ENCODE data around the gene CLASP1. TPM values are rescaled to one million over a fixed set of nuclear protein-coding genes. Genes with fewer than 3 reads are reported as not detected.

Gene CLASP1
- total RNA-seq, 1 donor from 2014 or later = 54.1 TPM

DNA sequence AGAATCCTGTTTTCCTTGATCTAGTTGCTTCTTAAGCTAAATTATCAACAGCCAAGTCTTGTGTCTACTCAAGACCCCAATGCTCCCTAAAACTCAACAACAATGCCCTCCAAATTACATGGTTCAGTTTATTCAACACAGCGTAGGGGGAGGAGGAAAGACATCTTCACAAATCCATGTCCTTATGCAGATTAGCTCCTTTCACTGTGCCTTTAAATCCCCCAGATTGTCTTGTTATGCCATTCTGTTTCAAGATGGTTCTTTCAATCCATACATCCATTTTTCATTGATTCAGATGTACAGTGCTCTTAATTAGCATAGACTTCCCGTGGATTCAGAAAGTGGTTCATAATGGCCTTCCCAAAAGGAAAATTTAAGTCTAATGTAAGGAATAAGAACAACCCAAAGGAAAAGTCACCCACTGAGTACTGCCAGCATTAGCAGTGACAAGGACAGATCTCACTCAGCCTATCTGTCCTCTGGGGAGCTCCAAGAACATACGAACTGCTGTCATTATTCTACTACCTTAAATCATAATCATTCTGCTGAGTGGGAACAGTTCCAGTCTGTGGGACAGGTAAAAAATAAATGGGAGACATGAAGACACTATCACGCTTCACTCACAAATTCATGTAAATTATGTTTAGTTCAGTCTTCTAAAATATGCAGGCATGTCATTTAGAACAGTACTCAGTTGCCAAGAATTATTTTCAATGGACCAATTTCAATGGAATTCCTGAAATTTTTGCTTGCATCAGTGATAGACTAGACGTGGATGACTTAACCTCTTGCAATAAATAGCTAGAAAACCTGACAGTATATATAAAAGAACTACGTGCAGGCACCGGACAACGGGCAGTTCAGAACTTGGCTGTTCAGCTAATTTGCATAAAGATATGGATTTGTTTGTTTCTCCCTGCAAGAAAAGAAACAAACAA is 177.5 kb downstream of the CLASP1 start:
- peaks cover 1% of the 10 kb centered on the region for H3K36me3 ChIP-seq (ENCODE audit: control insufficient read depth, insufficient read depth, low read length)
- H3K27me3 ChIP-seq (ENCODE audit: control insufficient read depth, insufficient read depth, low read length) = no peaks in the 10 kb centered on the region
- no peak for DNase-seq (ENCODE audit: low read depth)
- TF ChIP-seq, protein P1, sequence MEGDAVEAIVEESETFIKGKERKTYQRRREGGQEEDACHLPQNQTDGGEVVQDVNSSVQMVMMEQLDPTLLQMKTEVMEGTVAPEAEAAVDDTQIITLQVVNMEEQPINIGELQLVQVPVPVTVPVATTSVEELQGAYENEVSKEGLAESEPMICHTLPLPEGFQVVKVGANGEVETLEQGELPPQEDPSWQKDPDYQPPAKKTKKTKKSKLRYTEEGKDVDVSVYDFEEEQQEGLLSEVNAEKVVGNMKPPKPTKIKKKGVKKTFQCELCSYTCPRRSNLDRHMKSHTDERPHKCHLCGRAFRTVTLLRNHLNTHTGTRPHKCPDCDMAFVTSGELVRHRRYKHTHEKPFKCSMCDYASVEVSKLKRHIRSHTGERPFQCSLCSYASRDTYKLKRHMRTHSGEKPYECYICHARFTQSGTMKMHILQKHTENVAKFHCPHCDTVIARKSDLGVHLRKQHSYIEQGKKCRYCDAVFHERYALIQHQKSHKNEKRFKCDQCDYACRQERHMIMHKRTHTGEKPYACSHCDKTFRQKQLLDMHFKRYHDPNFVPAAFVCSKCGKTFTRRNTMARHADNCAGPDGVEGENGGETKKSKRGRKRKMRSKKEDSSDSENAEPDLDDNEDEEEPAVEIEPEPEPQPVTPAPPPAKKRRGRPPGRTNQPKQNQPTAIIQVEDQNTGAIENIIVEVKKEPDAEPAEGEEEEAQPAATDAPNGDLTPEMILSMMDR (IDR thresholded peaks at IDR 0.05; ENCODE audit: insufficient read depth, low read length, poor library complexity, severe bottlenecking) = no peak
- H3K4me3 ChIP-seq (ENCODE audit: low read depth, low read length) = no peak overlapping the region

DNA sequence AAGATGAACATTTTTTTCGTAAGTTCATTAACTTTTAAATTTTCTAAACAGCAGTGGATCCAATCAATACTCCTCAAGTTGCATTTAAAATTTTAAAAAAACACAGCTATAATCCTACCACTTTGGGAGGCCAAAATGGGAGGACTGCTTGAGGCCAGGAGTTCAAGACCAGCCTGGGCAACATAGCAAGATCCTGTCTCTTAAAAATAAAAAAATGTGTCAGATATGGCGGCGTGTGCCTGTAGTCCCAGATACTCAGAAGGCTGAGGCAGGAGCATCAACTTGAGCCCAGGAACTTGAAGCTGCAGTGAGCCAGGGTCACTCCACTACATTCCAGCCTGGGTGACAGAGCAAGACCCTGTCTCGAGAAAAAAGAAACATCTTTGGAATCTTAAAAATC is 178.3 kb downstream of the CLASP1 start:
- peaks cover 1% of the 10 kb centered on the region for H3K36me3 ChIP-seq (ENCODE audit: control insufficient read depth, insufficient read depth, low read length)
- TF ChIP-seq, protein P1 (IDR thresholded peaks at IDR 0.05; ENCODE audit: insufficient read depth, low read length, poor library complexity, severe bottlenecking) = no peak
- DNase-seq (ENCODE audit: low read depth) = no peak
- H3K4me3 ChIP-seq (ENCODE audit: low read depth, low read length) = no peak overlapping the region
- no peaks in the 10 kb centered on the region for H3K27me3 ChIP-seq (ENCODE audit: control insufficient read depth, insufficient read depth, low read length)

DNA sequence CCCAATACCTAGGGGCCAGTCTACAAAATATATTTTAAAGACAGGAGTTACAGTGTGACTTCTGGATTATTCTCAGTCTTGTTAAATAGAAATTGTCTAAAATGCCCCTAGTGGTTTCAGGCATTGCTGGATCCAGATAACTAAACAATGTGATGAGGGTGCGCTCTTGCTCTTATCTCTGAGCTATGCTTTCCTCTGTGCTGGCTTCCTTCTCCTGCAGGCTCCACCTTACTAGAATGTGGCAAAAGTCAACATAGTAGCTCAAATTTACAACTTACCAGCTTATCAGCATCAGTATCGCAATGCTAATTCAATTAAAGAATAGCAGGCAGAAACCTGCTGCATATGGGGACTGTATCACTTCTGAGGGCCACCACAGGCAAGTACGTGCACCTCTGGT is 179.9 kb downstream of the CLASP1 start:
- TF ChIP-seq, protein P1 (IDR thresholded peaks at IDR 0.05; ENCODE audit: insufficient read depth, low read length, poor library complexity, severe bottlenecking) = no peak
- no peaks in the 10 kb centered on the region for H3K27me3 ChIP-seq (ENCODE audit: control insufficient read depth, insufficient read depth, low read length)
- no peak for DNase-seq (ENCODE audit: low read depth)
- H3K36me3 ChIP-seq (ENCODE audit: control insufficient read depth, insufficient read depth, low read length) = peaks cover 1% of the 10 kb centered on the region
- H3K4me3 ChIP-seq (ENCODE audit: low read depth, low read length) = no peak overlapping the region

DNA sequence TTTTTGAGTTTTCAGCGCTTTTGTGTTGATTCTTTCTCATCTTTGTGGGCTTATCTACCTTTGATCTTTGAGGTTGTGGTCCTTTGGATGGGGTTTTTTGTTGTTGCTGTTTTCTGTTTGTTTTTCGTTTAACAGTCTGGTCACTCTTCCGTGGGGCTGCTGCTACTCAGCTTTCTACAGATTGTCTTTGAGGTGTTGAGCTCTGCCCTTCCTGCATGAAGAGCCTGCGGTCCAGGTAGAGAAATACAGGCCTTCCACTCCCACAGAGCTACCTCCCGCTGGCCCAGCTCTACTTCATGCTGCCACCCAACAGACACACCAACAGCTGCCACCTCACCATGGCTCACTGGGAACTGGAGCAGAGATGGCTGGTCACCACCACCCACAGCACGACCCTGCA is 180.3 kb downstream of the CLASP1 start:
- no peak overlapping the region for H3K4me3 ChIP-seq (ENCODE audit: low read depth, low read length)
- H3K27me3 ChIP-seq (ENCODE audit: control insufficient read depth, insufficient read depth, low read length) = no peaks in the 10 kb centered on the region
- no peak for DNase-seq (ENCODE audit: low read depth)
- TF ChIP-seq, protein P1 (IDR thresholded peaks at IDR 0.05; ENCODE audit: insufficient read depth, low read length, poor library complexity, severe bottlenecking) = no peak
- H3K36me3 ChIP-seq (ENCODE audit: control insufficient read depth, insufficient read depth, low read length) = peaks cover 1% of the 10 kb centered on the region

DNA sequence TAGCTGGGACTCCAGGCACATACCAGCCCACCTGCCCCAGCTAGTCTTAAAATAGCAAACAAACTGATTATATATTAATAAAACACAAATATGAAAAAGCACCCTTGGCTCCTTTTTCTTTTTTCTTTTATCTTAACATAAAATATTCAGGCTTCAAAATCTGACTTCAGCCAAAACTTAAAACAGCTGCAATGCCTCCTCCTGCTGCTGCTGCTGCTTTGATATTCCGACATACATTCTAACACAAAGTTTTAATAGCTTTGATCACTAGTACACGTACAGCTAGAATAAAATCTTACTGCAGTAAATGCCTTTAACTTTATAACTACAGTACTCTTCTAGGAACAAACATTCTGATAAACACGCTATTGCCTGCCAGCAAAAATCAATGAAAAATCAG is 190.0 kb downstream of the CLASP1 start:
- TF ChIP-seq, protein P1 (IDR thresholded peaks at IDR 0.05; ENCODE audit: insufficient read depth, low read length, poor library complexity, severe bottlenecking) = no peak
- Histone ChIP-seq H3K4me3 (ENCODE audit: low read depth, low read length) (no peak overlapping the region), H3K27me3 (ENCODE audit: control insufficient read depth, insufficient read depth, low read length) (no peaks in the 10 kb centered on the region), H3K36me3 (ENCODE audit: control insufficient read depth, insufficient read depth, low read length) (peaks cover 1% of the 10 kb centered on the region)
- no peak for DNase-seq (ENCODE audit: low read depth)
